OCI-LY7 (cell line): Measurements from ENCODE around the gene RFX3. TPM values are rescaled to one million over a fixed set of nuclear protein-coding genes. Genes with fewer than 3 reads are reported as not detected.

ENCODE experiments used
- BruUV-seq: library from RNA; stranded (reverse); fragments of 400-500 nt; replicated peaks from 2 replicates; lab custom pipeline; 2021; lab: Mats Ljungman, UMichigan
- CTCF ChIA-PET: fragments of 300-600 bp; sonication (Branson Sonifier 250); formaldehyde crosslinking; loops from one replicate; lab custom pipeline; 2022; ENCODE audit warnings: antibody characterized with exemption; ENCODE audit not compliant: unreplicated experiment; lab: Charles Lee
- POLR2A ChIA-PET: fragments of 300-600 bp; sonication (Branson Sonifier 250); formaldehyde crosslinking; loops from one replicate; lab custom pipeline; 2022; ENCODE audit warnings: antibody characterized with exemption; lab: Charles Lee
- DNase-seq: peaks from one replicate; pipeline ENCODE4 v3.0.0-alpha.2; 2015; ENCODE audit warnings: low spot score
- H2AFZ ChIP-seq: fragments of 200-600 bp; sonication (generic), shearing (Covaris generic); 2 replicates; pipeline ENCODE4 v1.6.1; 2014; ENCODE audit warnings: mild to moderate bottlenecking, antibody characterized with exemption, low read length, moderate library complexity
- H3K27ac ChIP-seq: fragments of 200-600 bp; sonication (generic); 2 replicates; pipeline ENCODE4 v1.5.1; 2014; ENCODE audit warnings: mixed run types, low read depth, mild to moderate bottlenecking, moderate library complexity, low read length, inconsistent platforms; ENCODE audit not compliant: poor library complexity, severe bottlenecking
- H3K36me3 ChIP-seq: fragments of 200-600 bp; sonication (generic); 2 replicates; pipeline ENCODE4 v1.6.1; 2014; ENCODE audit warnings: mild to moderate bottlenecking, antibody characterized with exemption, low read length, moderate library complexity, mixed read lengths; ENCODE audit not compliant: insufficient read depth
- H3K4me1 ChIP-seq: fragments of 200-600 bp; sonication (generic); 2 replicates; pipeline ENCODE4 v1.5.1; 2014; ENCODE audit warnings: mild to moderate bottlenecking, low read length; ENCODE audit not compliant: insufficient read depth, poor library complexity, severe bottlenecking
- H3K4me2 ChIP-seq: fragments of 200-600 bp; sonication (generic); 2 replicates; pipeline ENCODE4 v1.6.1; 2014; ENCODE audit warnings: mild to moderate bottlenecking, low read length
- H3K4me3 ChIP-seq: fragments of 200-600 bp; sonication (generic); 2 replicates; pipeline ENCODE4 v1.5.1; 2014; ENCODE audit warnings: mild to moderate bottlenecking, low read depth, low read length; ENCODE audit not compliant: poor library complexity, severe bottlenecking
- H3K79me2 ChIP-seq: fragments of 200-600 bp; sonication (generic); 2 replicates; pipeline ENCODE4 v1.6.1; 2016; ENCODE audit warnings: low read depth, mild to moderate bottlenecking, low read length, moderate library complexity, mixed read lengths; ENCODE audit not compliant: insufficient read depth
- H3K9me2 ChIP-seq: fragments of 200-600 bp; sonication (generic); 2 replicates; pipeline ENCODE4 v1.6.1; 2016; ENCODE audit warnings: mild to moderate bottlenecking, low read length, mixed read lengths; ENCODE audit not compliant: insufficient read depth
- H3K9me3 ChIP-seq: fragments of 200-600 bp; sonication (generic); 2 replicates; pipeline ENCODE4 v1.6.1; 2014; ENCODE audit warnings: mild to moderate bottlenecking, mixed run types, low read length, mixed read lengths
- H4K20me1 ChIP-seq: fragments of 200-600 bp; sonication (generic); 2 replicates; pipeline ENCODE4 v1.6.1; 2014; ENCODE audit warnings: mild to moderate bottlenecking, antibody characterized with exemption, low read length, moderate library complexity, mixed read lengths; ENCODE audit not compliant: insufficient read depth
- EZH2phosphoT487 ChIP-seq: fragments of 200-600 bp; sonication (generic); IDR thresholded peaks from 2 replicates; pipeline ENCODE4 v1.6.1; 2018; ENCODE audit warnings: low read depth, borderline replicate concordance, mild to moderate bottlenecking, mixed run types, antibody characterized with exemption, low read length, moderate library complexity, mixed read lengths
- intact Hi-C: fragments of 100-400 bp; cut with micrococcal nuclease; formaldehyde crosslinking; loops from one replicate; pipeline ENCODE4 v1.10.0; 2022; ENCODE audit not compliant: unreplicated experiment
- total RNA-seq, 2 experiments: library from RNA; depleted of rRNA in 1 of 2; stranded (reverse); fragments of >200 nt in 1 of 2; shearing (Covaris generic) in 1 of 2; gene quantifications; 2 replicates each; pipeline ENCODE4 v1.2.3, GENCODE V29; 2014 to 2022
- TF ChIP-seq, protein P1 (sequence below): fragments of 200-600 bp; sonication (generic); conservative IDR thresholded peaks from 2 replicates; pipeline ENCODE4 v1.5.1; 2014; ENCODE audit warnings: mild to moderate bottlenecking, antibody characterized with exemption, low read length, moderate library complexity, mixed read lengths

Gene RFX3
- total RNA-seq, 2 experiments from 2014 or later: 6.9 to 18.1 TPM

- intact Hi-C loops: no loop called here
- no peak overlapping the region for H3K4me3 ChIP-seq
- CTCF ChIA-PET: no interaction called here
- POLR2A ChIA-PET: interaction anchor here (0.7 to 4.4 kb wide), 6 partner anchors 9 to 143 kb away, joined by 3 to 29 read pairs (median 4); partner anchors contain the start of gene RFX3
- no peak overlapping the region for H2AFZ ChIP-seq
- no TSS peak for BruUV-seq
- peaks cover 14% of the 10 kb centered on the region for H3K36me3 ChIP-seq
- DNase-seq: no peak
- no peaks in the 10 kb centered on the region for H3K9me2 ChIP-seq
- H3K4me2 ChIP-seq: peak overlapping the region; percentile 71
- no peaks in the 10 kb centered on the region for H4K20me1 ChIP-seq
- H3K4me1 ChIP-seq: peaks cover 59% of the 10 kb centered on the region
- peaks cover 95% of the 10 kb centered on the region for H3K79me2 ChIP-seq
- H3K9me3 ChIP-seq: no peaks in the 10 kb centered on the region; the same call in 1 of the 2 replicates
- peak overlapping the region; percentile 57 for H3K27ac ChIP-seq
- TF ChIP-seq, protein P1, sequence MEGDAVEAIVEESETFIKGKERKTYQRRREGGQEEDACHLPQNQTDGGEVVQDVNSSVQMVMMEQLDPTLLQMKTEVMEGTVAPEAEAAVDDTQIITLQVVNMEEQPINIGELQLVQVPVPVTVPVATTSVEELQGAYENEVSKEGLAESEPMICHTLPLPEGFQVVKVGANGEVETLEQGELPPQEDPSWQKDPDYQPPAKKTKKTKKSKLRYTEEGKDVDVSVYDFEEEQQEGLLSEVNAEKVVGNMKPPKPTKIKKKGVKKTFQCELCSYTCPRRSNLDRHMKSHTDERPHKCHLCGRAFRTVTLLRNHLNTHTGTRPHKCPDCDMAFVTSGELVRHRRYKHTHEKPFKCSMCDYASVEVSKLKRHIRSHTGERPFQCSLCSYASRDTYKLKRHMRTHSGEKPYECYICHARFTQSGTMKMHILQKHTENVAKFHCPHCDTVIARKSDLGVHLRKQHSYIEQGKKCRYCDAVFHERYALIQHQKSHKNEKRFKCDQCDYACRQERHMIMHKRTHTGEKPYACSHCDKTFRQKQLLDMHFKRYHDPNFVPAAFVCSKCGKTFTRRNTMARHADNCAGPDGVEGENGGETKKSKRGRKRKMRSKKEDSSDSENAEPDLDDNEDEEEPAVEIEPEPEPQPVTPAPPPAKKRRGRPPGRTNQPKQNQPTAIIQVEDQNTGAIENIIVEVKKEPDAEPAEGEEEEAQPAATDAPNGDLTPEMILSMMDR: no peak
- TF ChIP-seq EZH2phosphoT487: no peak
These were observed 9.0 kb downstream of the RFX3 start for GRCh38 chr9:3516667-3517330.

DNA sequence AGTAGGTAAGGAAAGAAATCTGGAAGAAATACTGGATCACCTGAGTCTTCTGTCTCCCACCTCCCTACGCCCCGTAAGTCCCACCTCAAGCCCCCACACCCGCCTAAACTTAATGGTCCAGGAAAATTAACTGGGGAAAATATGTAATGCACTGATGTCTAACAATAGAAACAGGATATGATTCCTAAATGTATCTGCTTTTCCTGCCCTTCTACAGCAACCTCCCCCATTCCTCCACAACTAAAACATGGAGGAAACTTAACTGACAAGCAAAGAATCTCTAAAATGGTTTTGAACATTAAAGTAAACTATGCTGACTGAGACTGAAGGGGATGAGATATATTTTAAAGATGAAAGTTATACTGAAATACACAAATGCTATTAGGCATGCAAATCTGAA, 10.4 kb downstream of the RFX3 start:
- no TSS peak for BruUV-seq
- no peaks in the 10 kb centered on the region for H4K20me1 ChIP-seq
- no peak overlapping the region for H3K4me3 ChIP-seq
- TF ChIP-seq, protein P1: no peak
- no peak for TF ChIP-seq EZH2phosphoT487
- H3K4me1 ChIP-seq: peaks cover 65% of the 10 kb centered on the region
- H3K9me3 ChIP-seq: no peaks in the 10 kb centered on the region; the same call in 1 of the 2 replicates
- no peak overlapping the region for H2AFZ ChIP-seq
- intact Hi-C loops: no loop called here
- H3K27ac ChIP-seq: no peak overlapping the region
- CTCF ChIA-PET: no interaction called here
- no peaks in the 10 kb centered on the region for H3K9me2 ChIP-seq
- H3K4me2 ChIP-seq: no peak overlapping the region
- peaks cover 14% of the 10 kb centered on the region; the same call in 1 of the 2 replicates for H3K36me3 ChIP-seq
- H3K79me2 ChIP-seq: peaks cover 95% of the 10 kb centered on the region; the same call in 1 of the 2 replicates
- no peak for DNase-seq
- POLR2A ChIA-PET: interaction anchor here (1.1 to 4.4 kb wide), 3 partner anchors 9 to 20 kb away, joined by 3 to 29 read pairs (median 4); partner anchors contain the start of gene RFX3

DNA sequence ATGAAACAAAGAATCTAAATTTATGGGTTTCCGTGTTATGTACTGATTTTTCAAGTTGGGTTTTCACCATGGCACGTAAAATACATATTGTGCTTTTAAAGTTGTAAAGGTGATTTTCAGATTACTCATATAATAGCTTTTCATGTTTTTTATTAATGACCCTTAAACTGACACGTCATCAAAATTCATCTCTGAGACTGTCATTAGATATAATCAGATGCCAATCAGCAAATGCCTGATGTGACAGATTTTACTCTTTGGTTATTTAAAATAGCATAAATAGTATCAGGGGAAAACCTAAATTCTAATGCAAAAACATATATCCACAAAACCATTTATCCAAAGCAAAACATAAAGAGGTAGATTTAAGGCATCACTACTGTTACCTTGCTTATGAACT, 11.0 kb downstream of the RFX3 start:
- no peak for DNase-seq
- TF ChIP-seq, protein P1: no peak
- TF ChIP-seq EZH2phosphoT487: no peak
- no TSS peak for BruUV-seq
- intact Hi-C loops: no loop called here
- Histone ChIP-seq H4K20me1 (no peaks in the 10 kb centered on the region), H3K79me2 (peaks cover 95% of the 10 kb centered on the region; the same call in 1 of the 2 replicates), H3K27ac (no peak overlapping the region), H3K9me3 (no peaks in the 10 kb centered on the region; the same call in 1 of the 2 replicates), H3K4me2 (peak overlapping the region; percentile 38; the same call in 1 of the 2 replicates), H2AFZ (no peak overlapping the region), H3K9me2 (no peaks in the 10 kb centered on the region), H3K4me1 (peaks cover 71% of the 10 kb centered on the region), H3K36me3 (peaks cover 14% of the 10 kb centered on the region; the same call in 1 of the 2 replicates), H3K4me3 (no peak overlapping the region)
- CTCF ChIA-PET: no interaction called here
- POLR2A ChIA-PET: interaction anchor here (0.6 to 4.4 kb wide), 4 partner anchors 9 to 37 kb away, joined by 3 to 29 read pairs (median 4); partner anchors contain the start of gene RFX3
